ENCODE measurements around the gene TCF25.
"Not testable (repeated sequence)": the region's sequence is repeated elsewhere in the genome, so short reads cannot be mapped to it uniquely, and the experiment has no call there.

TCF25 gene

DNA sequence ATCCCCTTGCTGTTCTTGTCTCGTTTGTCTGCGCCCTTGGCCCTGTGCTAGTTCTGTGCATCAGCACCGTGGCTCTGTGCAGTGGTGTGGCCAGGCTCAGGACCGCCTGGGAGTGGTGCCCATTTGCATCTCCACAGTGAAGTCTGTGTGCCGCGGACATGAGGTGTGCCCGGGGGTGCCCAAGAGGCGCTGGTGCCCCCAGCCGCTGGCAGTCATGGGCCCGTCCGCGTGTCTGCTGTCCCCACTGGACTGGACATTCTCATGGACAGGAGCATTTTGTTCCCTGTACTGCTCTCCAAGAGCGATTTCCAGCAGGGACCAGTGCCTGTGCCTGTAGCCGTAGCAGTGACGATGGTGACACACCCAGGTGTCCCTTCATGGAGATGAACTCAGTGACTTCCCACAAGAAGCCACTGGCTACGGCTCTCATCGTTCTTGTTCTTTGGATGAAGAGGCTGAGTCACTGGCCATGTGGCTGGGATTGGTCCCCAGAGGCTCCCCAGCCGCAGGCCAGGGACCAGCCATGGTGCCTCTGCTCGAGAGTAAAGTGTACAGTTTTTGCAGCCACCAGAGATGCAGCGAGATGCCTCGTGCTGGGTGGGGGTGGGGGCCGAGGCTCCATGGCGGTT, 32.2 kb downstream of the TCF25 start:
- DNase-seq, result no peak

DNA sequence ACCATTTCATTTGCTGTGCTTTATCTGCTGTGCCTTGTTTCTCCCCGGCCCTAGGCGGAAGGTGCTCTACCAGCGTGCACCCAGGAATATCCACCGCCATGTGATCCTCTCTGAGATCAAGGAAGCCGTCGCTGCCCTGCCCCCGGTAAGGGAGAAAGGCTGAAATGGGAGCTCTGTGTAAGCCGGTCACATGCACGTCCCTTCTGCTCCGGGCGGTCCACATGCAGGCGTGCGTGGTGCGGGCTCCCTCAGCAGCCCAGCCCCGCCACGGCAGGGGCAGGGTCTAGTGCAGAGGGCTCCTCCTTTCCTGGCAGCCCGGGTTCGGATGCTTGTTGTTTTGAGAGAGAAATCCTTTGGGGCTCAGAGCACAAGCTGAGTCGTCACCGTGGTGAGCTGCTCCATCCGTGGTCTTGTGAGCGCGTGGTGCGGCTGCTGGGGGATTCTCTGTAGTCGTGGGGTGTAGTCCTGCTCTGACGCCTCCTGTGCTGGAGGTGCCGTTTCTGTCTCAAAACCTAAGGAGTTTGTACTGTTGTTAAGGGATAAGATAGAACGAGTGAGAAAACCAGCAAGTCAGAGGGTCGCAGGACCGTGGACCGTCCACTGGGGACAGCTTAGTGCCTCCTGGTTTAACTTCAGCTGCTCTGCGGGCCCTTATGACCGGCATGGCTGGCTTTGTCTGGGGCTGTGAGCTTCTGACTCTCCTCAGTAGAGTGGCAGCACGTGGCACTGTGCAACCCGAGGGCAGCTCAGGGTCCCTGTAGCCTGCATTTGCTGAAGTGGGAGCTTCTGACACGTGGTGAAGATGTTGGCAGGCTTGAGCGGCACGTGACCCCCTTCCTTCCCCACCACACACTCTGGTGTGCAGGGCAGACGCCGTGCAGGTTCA, 33.0 kb downstream of the TCF25 start:
- DNase-seq, result no peak

DNA sequence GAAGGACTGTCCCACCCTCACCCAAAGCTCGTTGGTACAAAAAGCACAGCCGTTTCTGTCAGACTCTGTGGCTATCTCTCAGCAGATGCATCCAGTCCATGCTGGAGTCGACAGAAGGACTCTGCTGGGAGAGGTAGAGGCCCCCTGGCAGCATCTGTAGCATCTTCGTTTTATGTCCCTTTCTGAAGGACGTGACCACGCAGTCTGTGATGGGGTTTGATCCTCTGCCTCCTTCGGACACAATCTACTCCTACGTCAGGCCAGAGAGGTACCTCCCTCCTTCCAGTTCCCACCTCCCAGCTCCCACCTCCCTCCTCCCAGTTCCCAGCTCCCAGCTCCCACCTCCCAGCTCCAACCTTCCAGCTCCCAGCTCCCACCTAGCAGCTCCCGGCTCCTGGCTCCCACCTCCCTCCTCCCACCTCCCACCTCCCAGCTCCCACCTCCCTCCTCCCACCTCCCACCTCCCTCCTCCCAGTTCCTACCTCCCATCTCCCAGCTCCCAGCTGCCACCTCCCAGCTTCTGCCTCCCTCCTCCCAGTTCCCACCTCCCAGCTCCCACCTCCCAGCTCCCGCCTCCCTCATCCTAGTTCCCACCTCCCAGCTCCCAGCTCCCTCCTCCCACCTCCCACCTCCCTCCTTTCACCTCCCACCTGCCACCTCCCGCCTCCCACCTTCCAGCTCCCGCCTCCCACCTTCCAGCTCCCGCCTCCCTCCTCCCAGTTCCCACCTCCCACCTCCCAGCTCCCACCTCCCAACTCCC, 33.8 kb downstream of the TCF25 start:
- no peak for DNase-seq

DNA sequence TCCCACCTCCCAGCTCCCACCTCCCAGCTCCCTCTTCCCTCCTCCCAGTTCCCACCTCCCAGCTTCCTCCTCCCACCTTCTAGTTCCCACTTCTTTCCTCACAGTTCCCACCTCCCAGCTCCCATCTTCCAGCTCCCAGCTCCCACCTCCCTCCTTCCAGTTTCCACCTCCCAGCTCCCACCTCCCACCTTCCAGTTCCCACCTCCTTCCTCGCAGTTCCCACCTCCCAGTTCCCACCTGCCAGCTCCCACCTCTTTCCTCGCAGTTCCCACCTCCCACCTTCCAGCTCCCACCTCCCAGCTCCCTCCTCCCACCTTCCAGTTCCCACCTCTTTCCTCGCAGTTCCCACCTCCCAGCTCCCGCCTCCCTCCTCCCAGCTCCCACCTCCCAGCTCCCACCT, 34.8 kb downstream of the TCF25 start:
- no peak for DNase-seq

DNA sequence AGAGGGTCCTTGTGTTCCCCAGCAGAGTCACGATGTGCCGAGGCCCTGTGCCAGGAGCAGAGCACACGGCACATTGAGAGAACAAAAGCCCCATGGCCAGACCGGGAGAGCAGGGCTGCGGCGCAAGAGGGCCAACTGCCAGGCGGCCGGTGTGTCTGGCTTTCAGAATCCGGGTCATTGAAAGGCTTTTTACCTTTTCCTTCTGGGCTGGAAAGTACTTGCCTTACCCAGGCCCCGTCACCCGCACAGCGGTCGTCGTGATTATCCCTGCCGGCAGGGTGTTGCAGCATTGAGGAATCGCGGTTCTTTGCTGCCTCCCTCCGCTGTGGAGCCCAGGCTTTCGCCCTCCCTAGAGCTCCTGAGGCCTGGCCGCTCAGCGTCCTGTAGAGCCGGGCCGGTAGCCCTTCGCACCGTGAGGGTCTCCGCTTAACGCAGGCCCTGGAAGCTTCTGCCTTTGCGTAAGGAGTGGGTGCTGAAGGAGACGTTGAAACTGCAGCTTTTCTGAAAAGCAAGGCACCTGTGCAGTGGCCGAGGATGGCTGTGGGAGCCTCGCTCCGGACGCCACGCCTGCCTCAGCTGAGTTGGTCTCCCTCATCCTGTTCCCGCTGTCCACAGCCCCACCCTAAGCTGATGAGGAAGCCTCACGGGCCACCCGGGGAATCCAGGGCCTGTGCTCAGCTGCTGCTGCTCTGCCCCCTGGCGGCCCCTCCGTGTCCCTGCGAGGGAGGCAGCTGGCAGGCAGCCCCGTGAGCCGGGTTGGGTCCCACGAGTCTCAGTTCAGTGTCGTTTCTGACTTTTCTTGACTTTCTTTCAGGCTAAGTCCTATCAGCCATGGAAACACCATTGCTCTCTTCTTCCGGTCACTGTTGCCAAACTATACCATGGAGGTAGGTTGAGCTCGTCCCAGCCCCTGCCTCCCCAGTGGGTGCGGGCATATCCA, 36.7 kb downstream of the TCF25 start:
- peak; percentile 68 to 73 for DNase-seq

DNA sequence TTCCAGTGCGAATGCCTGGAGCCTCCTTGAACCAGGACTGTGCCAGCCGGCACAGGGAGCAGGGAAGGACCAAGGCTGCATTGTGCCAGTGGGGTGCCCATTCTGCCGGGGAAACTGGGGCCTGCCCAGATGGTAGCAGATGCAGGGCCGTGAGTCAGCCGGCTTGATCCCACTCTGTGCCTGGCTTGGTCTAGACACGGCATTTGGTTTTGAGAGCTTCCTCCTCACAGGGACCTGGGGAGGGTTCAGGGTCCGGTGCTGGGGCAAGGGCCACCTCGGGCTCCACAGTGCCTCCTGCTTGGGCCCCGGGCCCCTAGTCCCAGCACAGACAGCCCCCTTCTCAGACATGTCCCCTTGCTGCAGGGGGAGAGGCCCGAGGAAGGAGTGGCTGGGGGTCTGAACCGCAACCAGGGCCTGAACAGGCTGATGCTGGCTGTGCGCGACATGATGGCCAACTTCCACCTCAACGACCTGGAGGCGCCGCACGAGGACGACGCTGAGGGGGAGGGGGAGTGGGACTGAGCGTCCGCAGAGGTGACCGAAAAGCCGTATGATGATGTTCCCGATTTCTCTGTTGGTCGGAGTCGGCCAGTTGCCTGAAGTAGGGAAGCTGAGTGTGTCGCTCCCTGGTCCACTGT, 37.4 kb downstream of the TCF25 start:
- no peak for DNase-seq

DNA sequence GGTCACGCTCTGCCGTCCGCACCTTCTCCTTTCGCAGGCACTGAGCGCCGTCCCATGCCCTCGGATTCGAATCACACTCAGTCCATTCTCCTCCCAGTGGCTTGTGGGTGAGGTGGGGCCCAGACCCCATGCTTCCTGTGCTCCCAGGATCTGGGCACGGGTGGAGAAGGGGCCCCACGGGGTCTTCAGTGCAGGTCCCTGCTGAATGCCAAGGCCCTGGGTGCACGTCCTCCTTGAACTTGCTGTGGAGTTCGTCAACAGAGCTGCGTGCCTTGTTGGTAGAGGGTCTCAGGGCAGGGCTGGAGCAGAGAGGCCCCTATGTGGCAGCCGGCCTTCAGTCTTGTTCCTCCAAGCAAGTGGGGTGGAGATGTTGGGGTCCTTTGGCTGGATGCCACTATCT, 38.0 kb downstream of the TCF25 start:
- no peak for DNase-seq

DNA sequence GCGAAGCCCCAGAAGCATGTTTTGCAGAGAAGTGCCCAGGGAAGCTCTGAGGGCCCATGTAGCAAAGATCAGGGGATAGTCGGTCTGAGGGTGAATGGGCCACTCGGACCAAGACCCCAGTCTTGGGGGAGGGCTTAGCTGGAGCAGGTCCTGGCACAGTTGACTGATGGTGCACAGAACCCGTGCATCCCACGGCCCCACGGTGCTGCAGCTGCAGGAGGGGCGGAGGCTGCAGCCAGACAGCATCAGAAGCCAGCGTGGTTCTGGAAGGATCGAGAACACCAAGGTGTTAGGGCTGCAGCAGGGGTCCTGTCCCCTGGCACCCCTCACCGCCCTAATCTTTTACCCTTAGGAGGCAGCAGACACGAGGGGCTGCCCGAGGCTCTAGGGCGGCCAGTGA, 38.8 kb downstream of the TCF25 start:
- no peak for DNase-seq

DNA sequence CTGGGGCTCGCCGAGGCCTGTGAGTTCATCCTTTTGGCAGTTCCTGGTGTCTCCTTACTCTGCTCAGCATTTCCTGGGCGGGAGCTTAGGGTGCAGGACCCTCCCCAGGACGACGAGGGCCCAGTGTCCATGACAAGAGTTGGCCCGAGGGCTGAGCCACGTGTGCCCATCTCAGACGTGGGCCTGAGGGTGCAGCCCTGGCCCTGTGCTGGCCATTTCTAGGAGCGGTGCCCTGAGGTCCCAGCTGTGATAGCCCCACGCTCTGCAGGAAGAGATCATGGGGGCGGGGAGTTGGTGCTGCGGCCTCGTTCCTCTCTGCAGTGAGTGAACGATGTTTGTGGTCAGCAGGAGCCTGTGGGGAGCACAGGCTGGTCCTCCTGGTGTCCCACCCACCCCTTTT, 39.2 kb downstream of the TCF25 start:
- no peak for DNase-seq

DNA sequence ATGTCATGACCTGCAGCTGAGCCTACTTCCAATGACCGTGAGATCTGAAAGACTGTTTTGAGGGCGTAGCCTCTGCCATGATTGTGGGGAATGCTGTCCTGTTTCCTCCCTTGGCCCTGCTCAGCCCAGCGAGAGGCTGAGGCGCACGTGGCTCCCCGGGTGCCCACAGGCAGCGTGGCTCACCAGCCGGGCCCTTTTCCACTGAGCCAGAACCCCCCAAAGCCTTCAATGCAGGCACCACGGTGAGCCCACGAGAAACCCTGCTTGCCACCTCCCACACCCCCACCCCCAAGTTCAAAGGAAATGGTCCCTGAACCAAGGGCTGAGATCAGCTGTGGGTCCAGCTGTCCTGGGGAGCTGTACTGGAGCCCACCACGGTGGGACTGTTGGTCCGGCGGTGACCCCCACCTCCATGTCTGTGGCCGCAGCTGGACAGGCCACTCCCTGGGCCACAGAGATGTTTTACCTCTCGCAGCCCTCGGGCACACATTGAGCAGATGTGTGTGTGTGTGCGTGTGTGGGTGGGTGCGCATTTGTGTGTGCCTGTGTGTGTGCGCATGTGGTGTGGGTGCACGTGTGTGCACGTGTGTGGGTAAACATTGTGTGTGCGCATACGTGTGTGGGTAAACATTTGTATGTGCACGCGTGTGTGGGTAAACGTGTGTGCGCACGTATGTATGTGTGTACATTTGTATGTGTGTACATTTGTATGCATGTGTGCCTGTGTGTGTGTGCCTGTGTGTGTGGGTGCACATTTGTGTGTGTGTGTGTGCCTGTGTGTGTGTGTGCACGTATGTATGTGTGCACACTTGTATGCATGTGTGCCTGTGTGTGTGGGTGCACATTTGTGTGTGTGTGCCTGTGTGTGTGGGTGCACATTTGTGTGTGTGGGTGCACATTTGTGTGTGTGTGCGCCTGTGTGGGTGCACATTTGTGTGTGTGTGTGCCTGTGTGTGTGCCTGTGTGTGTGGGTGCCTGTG, 40.3 kb downstream of the TCF25 start:
- DNase-seq, result no peak

DNA sequence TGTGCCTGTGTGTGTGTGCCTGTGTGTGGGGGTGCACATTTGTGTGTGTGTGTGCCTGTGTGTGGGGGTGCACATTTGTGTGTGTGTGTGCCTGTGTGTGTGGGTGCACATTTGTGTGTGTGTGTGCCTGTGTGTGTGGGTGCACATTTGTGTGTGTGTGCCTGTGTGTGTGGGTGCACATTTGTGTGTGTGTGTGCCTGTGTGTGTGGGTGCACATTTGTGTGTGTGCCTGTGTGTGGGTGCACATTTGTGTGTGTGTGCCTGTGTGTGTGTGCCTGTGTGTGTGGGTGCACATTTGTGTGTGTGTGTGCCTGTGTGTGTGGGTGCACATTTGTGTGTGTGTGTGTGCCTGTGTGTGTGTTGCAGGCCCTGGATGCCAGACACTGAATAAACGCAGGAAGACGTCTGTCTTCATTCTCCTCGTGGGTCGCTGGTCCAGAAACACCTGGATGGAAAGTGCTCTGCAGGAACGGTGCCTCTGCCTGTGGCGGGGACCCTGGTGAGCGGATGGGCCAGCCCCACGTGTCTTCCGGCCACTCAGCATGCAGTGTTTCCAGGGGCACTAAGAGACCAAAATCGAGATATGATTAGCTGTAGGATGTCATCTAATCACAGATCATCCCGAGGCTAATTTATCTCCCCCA, 41.4 kb downstream of the TCF25 start:
- DNase-seq, result not testable (repeated sequence)

DNA sequence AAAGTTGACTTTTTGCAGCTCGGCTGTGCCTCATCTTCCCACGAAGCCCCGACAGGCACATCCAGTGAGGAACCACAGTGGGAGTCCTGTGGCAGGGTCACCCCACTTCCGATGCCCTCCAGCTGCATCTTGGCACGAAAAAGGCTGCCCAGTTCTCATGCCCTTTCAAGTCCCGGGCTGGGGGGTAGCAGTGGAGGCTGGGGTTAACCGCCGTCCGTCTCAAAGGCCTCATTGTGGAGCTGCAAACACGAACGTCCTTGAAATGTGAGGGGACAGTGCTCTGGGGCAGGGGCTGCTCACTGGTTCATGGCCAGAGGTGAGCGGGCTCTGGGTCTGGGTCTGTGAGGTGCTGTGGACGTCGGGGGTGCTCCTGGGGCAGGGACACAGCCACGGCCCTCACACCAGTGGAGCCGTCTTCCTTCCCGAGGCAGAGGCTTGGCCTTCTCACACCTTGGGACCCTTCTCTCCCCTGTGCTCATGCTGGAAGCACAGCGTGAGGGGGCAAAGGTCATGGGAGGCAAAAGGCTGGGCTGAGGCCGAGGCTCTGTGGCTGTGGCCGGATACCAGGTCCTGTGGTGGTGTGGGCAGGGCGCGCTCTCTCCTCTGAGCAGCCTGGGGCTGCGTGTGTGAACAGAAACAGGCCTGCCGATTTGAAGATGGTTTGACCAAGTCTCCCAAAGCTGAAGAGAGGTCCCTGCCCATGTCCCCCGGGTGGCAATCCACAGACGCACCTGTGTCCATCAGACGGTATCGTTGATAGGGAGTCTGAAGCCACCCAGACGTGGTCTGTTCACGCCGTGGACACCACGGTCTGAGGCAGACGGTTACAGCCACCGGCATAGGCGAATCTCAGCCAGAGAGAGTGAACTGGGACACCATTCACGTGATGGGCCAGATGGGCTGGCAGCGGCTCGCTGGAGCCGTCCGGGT, 42.2 kb downstream of the TCF25 start:
- no peak for DNase-seq

DNA sequence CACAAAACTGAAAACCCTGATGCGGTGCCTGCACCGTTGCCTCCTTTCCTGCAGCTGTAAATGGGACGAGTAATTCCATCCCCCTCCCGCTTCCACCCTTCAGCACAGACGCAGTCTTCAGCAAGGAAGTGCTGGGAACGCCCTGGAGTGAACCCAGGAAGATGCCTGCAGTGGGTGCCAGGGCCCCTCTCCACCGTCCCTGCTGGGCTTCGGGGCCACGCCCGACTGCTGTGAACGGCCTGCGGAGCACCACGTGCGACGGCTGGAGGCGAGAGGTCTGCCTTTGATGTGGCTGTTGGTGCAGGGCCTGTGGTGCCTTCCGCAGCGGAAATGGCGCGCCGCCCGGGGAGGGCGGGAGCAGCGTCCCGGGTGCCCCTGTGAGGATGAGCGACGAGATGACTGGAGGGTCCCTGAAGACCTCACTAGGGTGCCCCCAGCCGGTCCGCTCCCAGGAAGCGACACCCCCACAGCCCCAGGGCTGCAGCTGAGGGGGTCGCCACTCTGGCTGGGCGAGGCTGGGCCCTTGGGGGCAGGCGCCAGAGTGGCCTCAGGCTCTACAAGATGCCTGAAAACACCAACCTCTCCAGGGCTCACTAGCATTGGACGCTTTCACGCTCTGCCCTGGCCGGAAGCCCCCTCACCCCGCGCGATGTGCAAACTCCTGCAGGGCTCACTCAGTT, 44.5 kb downstream of the TCF25 start:
- peak; percentile 75 to 83 for DNase-seq

DNA sequence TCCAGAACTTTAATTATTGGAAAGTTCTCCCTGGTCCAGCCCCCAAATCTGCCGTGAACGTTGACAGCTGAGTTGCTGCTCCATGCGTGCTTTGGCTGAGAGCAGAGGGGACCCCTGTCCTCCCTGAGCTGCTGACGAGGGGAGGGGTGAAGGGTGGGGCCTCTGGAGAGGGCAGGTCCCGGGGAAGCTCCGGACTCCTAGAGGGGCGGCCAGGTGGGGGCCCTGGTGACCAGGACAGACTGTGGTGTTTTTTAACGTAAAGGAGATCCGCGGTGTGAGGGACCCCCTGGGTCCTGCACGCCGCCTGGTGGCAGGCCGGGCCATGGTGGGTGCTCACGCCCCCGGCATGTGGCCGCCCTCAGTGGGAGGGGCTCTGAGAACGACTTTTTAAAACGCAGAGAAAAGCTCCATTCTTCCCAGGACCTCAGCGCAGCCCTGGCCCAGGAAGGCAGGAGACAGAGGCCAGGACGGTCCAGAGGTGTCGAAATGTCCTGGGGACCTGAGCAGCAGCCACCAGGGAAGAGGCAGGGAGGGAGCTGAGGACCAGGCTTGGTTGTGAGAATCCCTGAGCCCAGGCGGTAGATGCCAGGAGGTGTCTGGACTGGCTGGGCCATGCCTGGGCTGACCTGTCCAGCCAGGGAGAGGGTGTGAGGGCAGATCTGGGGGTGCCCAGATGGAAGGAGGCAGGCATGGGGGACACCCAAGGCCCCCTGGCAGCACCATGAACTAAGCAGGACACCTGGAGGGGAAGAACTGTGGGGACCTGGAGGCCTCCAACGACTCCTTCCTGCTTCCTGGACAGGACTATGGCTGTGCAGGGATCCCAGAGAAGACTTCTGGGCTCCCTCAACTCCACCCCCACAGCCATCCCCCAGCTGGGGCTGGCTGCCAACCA, 45.3 kb downstream of the TCF25 start, which contains the start of gene MC1R:
MC1R (plus strand) TSS at position 410 of the 895 bp plus-strand sequence; CDS start at position 807, 397 bp downstream.
- DNase-seq, result peak; percentile 16 to 34

DNA sequence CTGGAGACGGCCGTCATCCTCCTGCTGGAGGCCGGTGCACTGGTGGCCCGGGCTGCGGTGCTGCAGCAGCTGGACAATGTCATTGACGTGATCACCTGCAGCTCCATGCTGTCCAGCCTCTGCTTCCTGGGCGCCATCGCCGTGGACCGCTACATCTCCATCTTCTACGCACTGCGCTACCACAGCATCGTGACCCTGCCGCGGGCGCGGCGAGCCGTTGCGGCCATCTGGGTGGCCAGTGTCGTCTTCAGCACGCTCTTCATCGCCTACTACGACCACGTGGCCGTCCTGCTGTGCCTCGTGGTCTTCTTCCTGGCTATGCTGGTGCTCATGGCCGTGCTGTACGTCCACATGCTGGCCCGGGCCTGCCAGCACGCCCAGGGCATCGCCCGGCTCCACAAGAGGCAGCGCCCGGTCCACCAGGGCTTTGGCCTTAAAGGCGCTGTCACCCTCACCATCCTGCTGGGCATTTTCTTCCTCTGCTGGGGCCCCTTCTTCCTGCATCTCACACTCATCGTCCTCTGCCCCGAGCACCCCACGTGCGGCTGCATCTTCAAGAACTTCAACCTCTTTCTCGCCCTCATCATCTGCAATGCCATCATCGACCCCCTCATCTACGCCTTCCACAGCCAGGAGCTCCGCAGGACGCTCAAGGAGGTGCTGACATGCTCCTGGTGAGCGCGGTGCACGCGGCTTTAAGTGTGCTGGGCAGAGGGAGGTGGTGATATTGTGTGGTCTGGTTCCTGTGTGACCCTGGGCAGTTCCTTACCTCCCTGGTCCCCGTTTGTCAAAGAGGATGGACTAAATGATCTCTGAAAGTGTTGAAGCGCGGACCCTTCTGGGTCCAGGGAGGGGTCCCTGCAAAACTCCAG, 46.4 kb downstream of the TCF25 start:
- no peak for DNase-seq

DNA sequence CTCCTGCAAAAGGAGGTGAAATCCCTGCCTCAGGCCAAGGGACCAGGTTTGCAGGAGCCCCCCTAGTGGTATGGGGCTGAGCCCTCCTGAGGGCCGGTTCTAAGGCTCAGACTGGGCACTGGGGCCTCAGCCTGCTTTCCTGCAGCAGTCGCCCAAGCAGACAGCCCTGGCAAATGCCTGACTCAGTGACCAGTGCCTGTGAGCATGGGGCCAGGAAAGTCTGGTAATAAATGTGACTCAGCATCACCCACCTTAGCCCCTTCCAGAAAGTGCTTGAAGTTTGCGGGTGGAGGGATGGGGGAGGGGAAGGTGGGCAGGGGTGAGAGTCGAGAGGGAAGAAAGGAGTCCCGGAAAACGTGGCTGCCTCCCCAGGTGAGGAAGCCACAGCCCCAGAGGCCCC, 47.3 kb downstream of the TCF25 start:
- DNase-seq, result no peak

Measured in CD4-positive, alpha-beta T cell treated with Interferon alpha-2 for 1 hour (primary cell).